ENCODE results near the gene UBASH3A.

Gene UBASH3A

DNA sequence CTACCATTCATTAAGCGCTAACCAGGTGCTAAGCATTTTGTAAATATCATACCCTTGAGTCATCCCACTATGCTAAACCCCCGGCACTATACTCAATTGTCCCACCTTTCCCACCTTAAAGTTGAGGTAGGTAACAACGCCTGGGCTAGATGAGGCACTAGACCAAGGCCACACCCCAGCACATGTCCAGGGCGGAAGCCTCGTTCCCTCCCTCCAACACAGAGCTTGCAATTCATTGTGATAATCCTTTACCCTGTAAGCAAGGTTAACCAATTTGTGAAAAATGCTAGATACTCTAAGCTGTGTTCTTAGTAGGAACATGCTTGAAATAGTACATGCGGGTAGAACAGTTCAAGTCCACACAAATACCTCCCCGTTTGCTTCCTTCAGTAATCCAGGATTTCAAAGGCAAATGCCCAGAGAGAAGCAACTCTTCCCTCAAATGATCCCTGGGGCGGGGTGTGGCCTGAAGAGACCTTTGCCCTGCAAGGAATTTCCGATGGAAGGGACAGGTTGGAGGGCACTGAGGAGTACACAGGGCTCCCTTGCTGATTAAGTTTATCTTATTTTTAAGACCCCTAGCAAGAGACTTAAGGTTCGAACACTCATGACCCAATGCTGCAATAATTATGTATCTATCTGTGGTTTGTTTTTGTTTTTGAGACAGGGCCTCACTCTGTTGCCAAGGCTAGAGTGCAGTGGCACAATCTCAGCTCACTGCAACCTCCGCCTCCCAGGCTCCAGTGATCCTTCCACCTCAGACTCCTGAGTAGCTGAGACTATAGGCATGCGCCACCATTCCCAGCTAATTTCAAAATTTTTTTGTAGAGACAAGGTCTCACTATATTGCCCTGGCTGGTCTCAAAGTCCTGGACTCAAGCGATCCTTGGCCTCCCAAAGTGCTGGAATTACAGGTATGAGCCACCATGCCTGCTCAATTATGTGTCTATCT is 89.7 kb downstream of the UBASH3A start:
- Histone ChIP-seq H3K27ac (ENCODE audit: low read depth, low read length) (no peak overlapping the region), H3K9ac (ENCODE audit: low read length) (no peak overlapping the region), H3K4me3 (ENCODE audit: low read depth in 1 of 2, low read length in 2 of 2) (no peak overlapping the region), H3K4me1 (ENCODE audit: insufficient read depth, low read length) (peaks cover 11% of the 10 kb centered on the region), H3K9me3 (ENCODE audit: low read length) (no peaks in the 10 kb centered on the region), H3K27me3 (ENCODE audit: control insufficient read depth in 1 of 2, insufficient read depth in 2 of 2, low read length in 2 of 2) (no peaks in the 10 kb centered on the region), H3K36me3 (ENCODE audit: insufficient read depth, low read length) (no peaks in the 10 kb centered on the region)

DNA sequence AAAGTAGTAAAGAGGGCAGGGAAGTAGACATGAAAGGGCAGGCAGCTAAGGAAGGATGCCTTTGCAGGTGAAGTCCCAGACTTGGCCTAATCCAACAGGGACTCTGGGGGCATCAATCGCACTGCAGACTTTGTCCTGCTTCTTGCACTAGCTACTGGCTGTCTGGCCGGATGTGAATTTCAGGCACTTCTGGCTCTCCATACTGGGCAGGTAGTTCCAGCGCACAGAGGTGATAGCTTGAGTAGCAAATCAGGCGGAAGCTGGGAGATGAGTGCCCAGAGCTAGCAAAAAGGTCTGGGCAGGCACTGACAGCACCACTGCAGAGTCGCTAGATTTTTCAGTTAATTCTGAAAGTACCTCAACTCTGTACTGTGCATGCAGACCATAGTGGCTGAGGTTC is 91.3 kb downstream of the UBASH3A start:
- H3K27ac ChIP-seq (ENCODE audit: low read depth, low read length) = no peak overlapping the region
- no peaks in the 10 kb centered on the region for H3K27me3 ChIP-seq (ENCODE audit: control insufficient read depth in 1 of 2, insufficient read depth in 2 of 2, low read length in 2 of 2)
- no peaks in the 10 kb centered on the region for H3K36me3 ChIP-seq (ENCODE audit: insufficient read depth, low read length)
- H3K4me3 ChIP-seq (ENCODE audit: low read depth in 1 of 2, low read length in 2 of 2) = no peak overlapping the region
- no peaks in the 10 kb centered on the region for H3K9me3 ChIP-seq (ENCODE audit: low read length)
- H3K4me1 ChIP-seq (ENCODE audit: insufficient read depth, low read length) = peaks cover 11% of the 10 kb centered on the region
- no peak overlapping the region for H3K9ac ChIP-seq (ENCODE audit: low read length)

DNA sequence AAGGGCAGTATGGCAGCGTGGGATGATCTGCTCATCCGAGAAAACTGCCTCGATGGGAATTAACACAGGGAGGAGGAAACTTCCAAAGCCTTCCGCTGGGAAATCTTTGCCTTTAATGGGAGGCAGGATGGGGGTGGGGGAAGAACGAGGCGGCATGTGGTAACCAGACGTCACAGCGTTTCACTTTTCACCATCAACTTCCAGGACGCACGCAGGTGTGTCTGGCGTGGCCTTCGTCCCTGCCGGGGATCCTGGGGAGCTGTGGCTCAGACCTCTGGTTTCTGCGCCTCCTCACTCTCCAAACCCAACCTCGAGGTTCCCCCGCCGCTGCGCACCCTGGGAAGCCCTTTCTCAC is 92.0 kb downstream of the UBASH3A start:
- Histone ChIP-seq H3K4me1 (ENCODE audit: insufficient read depth, low read length) (peaks cover 11% of the 10 kb centered on the region), H3K9me3 (ENCODE audit: low read length) (no peaks in the 10 kb centered on the region), H3K4me3 (ENCODE audit: low read depth in 1 of 2, low read length in 2 of 2) (peak overlapping the region; percentile 63 to 82), H3K36me3 (ENCODE audit: insufficient read depth, low read length) (no peaks in the 10 kb centered on the region), H3K27ac (ENCODE audit: low read depth, low read length) (peak overlapping the region; percentile 71), H3K27me3 (ENCODE audit: control insufficient read depth in 1 of 2, insufficient read depth in 2 of 2, low read length in 2 of 2) (no peaks in the 10 kb centered on the region), H3K9ac (ENCODE audit: low read length) (peak overlapping the region; percentile 24)

DNA sequence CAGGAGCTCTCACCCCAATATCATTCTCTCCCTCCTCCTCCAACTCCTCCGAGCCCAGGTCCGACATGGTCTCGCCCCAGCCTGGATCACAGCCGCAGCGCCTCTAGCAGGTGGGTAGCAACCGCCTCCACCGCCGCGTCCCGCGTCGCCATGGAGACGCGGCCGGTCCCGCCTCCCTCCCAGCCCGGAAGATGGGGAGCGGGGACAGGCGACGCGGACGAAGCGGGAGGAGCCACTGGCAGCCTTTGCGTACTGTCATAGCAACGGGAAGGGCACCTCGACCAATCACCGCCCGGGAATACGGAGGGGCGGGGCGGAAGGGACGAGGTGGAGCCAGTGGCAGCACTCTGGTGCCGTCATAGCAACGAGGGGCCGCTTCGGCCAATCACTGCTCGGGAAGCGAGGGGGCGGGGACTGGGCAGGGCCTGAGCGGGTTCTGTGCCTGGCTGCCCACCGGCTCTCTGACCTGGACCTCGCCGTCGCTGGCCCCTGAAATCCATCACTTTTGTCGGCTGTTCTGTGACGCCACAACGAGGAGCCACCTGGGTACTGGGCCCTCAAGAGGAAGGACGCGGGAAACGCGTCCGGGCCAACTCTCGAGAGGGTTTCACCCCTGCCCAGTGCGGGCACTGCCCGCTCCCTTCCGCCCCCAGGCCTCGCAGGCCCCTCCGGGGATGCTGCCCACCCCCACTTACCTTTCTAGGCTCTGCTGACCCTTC is 92.6 kb downstream of the UBASH3A start, which contains the start of gene RSPH1:
TSS of gene RSPH1 (minus strand) at position 105 of the 719 bp plus-strand sequence. CDS start at position 67, 38 bp downstream.
- no peaks in the 10 kb centered on the region for H3K36me3 ChIP-seq (ENCODE audit: insufficient read depth, low read length)
- H3K9me3 ChIP-seq (ENCODE audit: low read length) = no peaks in the 10 kb centered on the region
- peak within 1 kb of the TSS; percentile 71 for H3K27ac ChIP-seq (ENCODE audit: low read depth, low read length)
- peak within 1 kb of the TSS; percentile 63 to 82 for H3K4me3 ChIP-seq (ENCODE audit: low read depth in 1 of 2, low read length in 2 of 2)
- peaks cover 11% of the 10 kb centered on the region for H3K4me1 ChIP-seq (ENCODE audit: insufficient read depth, low read length)
- peak within 1 kb of the TSS; percentile 92 for H3K9ac ChIP-seq (ENCODE audit: low read length)
- H3K27me3 ChIP-seq (ENCODE audit: control insufficient read depth in 1 of 2, insufficient read depth in 2 of 2, low read length in 2 of 2) = no peaks in the 10 kb centered on the region

DNA sequence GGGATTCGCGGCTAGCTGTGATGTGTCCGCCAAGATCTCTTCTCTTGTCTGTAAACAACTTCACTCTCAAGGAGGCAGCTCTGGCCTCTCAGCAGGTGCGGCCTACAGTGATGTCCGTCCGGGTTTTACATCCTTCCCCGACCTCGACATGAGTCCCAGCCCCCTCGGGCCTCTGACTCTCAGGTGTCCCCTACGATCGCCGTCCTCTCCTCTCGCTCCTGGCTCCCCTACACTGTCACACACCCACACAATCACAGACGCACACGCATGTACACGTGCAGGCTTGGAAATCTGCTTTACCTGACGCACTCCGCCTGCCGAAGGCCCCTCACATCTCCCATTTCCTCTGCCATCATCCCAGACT is 93.1 kb downstream of the UBASH3A start:
- peak overlapping the region; percentile 45 for H3K27ac ChIP-seq (ENCODE audit: low read depth, low read length)
- H3K4me1 ChIP-seq (ENCODE audit: insufficient read depth, low read length) = peaks cover 11% of the 10 kb centered on the region
- no peaks in the 10 kb centered on the region for H3K36me3 ChIP-seq (ENCODE audit: insufficient read depth, low read length)
- H3K9ac ChIP-seq (ENCODE audit: low read length) = peak overlapping the region; percentile 92
- H3K27me3 ChIP-seq (ENCODE audit: control insufficient read depth in 1 of 2, insufficient read depth in 2 of 2, low read length in 2 of 2) = no peaks in the 10 kb centered on the region
- peak overlapping the region; percentile 63 to 82 for H3K4me3 ChIP-seq (ENCODE audit: low read depth in 1 of 2, low read length in 2 of 2)
- H3K9me3 ChIP-seq (ENCODE audit: low read length) = no peaks in the 10 kb centered on the region

Measured in muscle layer of colon (tissue), 2 donors.